GM21717 (cell line): ENCODE data around the gene TRIML2.

ENCODE experiments used
- ATAC-seq: cut with Tn5 transposase; IDR thresholded peaks from one replicate; pipeline ENCODE4 v1.9.1; 2021; ENCODE audit warnings: mild to moderate bottlenecking, moderate library complexity; ENCODE audit not compliant: unreplicated experiment

TRIML2 gene

DNA sequence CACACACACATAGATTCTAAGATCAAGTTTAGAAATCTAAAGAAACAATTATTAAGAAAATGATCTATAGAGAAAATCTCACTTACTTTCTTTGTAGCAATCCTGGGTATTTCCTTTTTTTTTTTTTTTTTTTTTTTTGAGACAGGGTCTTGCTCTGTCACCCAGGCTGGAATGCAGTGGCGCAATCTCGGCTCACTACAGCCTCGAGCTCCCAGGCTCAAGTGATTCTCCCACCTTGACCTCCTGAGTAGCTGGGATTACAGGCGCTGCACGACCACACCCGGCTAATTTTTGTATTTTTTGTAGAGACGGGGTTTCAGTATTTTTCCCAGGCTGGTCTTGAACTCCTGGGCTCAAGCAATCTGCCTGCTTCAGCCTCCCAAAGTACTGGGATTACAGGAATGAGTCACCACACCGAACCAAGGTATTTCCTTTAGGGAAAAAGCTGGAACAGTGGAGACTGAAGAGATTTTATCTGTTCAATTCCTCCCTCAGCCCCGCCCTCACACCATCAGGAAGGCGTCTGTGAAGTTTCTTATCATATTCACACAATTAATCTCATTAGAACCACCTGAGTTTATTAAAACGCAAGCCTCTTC lies at the start of gene TRIML2:
TRIML2 (minus strand) TSS at position 447 of the 599 bp plus-strand sequence. CDS start 4,235 bp downstream, outside the sequence.
- no peak for ATAC-seq

GRCh38 chr4:188158336-188158735 lies 48.9 kb upstream of the TRIML2 start:
- ATAC-seq = no peak

DNA sequence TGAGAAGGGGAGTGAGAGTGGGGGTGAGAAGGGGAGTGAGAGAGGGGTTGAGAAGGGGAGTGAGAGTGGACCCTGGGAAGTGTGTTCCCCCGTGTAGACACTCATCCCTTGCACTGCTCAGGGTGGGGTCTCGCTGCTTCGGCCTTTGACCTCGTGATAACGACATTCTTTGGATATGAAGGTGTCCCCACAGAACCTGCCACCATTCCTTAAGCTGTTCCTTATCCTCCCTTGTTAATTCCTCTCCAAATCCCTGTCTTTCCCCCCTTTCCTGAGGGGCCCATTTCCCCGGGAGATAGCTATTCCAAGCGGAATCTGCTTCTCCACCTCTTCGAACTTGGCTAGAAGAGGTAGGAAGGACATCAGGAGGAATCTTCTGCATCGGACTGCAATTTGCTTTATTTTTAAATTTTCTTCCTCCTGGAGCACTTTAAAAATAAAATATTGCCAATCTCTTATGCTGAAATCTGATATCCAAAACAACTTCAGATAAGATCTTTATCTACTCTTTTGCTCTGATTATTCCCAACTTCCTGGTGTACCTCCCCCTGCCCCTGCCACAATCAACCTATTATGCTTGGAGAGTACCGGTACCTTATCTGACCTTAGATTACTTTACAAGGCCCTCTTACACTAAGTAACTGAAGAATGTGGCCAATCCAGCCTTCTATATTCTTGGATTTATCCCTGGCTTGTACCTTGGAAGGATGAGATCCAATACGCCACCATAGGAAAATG lies 45.4 kb upstream of the TRIML2 start:
- no peak for ATAC-seq

DNA sequence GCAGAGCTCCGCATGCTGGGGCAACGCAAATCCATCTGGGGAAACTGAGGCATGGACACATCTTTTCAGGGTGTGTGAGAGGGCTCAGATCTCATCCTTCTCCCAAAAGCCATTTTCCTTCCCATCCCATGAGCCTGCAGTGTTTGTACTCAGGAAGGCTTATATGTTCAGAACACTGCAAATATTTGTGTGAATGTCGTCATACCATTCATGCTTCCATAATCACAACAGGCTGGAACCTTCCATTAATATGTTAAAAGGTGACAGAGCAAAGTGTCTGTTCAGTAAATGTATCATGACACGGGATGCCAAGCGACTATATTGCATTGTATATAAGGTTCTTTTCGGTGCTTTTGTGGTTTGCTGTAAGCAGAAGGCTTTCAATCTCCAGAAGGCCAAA lies 38.4 kb upstream of the TRIML2 start:
- no peak for ATAC-seq

DNA sequence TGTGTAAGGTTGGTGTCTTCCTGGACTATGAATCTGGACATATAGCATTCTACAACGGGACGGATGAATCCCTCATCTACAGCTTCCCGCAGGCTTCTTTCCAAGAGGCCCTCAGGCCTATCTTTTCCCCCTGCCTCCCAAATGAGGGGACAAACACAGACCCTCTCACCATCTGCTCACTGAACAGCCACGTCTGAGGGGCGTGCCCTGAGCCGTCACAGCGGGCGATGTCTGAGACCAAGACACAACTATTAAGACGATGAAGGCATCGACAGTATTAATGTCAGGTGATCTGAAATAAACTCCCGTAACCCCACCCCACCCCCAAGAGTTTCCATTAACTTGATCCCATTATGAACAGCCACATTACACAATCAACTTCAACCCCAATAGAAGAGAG lies 37.8 kb upstream of the TRIML2 start:
- ATAC-seq = no peak

DNA sequence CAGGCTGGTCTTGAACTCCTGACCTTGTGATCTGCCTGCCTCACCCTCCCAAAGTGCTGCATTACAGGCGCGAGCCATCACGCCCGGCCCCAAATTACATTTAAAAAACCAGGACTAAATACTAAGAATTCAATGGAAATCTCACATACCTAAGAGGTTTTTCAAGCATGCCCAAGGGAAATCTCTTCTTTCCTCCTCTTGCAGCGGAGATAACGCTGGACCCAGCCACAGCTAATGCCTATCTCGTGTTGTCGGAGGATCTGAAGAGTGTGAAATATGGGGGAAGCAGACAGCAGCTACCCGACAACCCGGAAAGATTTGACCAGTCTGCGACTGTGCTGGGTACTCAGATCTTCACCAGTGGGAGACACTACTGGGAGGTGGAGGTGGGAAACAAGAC lies 37.2 kb upstream of the TRIML2 start:
- no peak for ATAC-seq

GRCh38 chr4:188145601-188146000 lies 36.2 kb upstream of the TRIML2 start:
- no peak for ATAC-seq

DNA sequence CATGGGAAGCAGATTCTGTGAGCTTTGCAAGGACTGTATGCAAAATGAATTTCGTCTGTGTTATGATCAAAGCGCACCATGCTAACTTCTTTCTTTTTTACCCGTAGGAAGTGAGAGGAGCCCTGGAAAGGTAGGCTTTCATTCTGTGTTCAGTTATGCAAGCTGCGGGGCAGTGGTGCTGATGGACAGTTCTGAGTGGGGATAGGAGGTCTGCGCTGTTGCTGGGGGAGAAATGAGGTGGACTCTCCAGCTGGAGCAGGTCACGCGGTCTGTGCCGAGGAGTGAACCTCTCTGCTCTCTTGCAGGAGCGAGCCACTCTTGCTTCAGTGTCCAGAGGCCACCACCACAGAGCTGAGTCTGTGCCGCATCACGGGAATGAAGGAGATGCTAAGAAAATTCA lies 34.3 kb upstream of the TRIML2 start:
- ATAC-seq = no peak

GRCh38 chr4:188139671-188140070 lies 30.3 kb upstream of the TRIML2 start:
- ATAC-seq = no peak

DNA sequence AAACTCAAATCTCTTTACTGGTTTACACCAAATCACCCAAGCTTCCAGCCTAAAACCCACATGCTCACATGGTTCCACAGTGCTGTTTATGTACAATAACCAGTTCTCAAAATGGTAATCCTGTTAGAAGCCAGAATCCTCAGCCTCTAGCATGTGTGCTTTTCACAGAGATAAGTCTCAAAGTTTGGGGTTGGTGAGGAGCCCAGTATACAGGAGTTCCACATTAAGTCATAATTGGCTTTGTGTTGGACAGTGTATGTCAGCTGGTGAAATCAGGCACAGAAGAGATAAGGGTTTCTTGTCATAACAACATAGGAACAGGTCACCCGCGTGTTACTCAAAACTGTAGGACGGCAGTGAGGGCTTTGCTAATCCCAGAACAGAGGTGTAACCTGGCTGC lies 29.7 kb upstream of the TRIML2 start, which contains the start of gene TRIML1:
TRIML1 (plus strand) TSS at position 301 of the 400 bp plus-strand sequence. CDS start 118 bp downstream, outside the sequence.
- no peak for ATAC-seq

DNA sequence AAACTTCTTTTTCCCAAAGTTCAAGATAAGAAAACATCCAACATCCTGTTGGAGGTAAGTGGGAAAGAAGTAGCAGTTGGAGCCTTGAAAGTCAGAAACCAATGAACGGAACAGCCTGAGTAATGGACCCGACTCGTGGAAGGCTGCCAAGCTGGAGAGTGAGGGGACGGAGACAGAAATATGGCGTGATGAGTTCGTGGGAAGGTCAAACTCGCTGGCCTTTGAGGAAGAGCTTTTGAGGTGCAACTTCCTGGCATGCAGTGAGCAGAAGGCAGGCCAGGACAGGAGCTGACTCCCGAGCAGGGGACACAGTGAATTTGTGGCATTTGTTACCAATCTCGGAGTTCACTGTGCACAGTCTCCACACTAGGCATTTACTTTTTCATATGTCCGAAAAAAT lies 28.8 kb upstream of the TRIML2 start:
- no peak for ATAC-seq

DNA sequence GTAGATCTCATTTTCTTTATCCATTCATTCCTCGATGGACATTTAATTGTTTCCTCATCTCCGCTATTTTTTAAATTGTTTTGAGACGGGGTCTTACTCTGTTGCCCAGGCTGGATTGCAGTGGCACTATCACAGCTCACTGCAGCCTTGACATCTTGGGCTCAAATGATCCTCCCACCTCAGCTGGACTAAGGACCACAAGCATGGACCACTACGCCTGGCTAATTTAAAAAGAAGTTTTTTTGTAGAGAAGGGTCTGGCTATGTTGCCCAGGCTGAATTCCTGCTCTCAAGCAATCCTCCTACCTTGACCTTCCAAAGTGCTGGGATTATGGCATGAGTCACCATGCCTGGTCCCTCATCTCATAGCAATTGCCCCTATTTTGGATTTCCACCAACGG lies 22.8 kb upstream of the TRIML2 start:
- ATAC-seq = no peak

DNA sequence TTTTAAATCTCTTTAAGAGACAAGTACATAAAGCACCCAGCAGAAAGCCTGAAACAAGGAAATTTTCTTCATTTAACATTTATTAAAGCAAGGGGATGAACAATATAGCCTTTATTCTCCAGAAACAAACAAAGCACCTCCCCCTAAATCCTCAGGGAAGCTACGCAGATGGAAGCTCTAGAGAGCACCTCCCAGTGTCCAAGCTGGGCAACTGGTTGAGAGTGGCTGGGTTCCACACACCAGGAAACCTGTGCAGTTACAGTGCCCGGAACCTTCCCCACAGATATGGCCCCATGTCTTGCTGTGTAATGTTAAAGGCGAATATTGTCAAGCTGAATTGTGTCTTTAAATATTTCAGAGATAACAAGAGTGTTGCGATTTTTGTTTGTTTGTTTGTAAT lies 21.0 kb upstream of the TRIML2 start:
- no peak for ATAC-seq

GRCh38 chr4:188127214-188127874 lies 17.9 kb upstream of the TRIML2 start:
- no peak for ATAC-seq

DNA sequence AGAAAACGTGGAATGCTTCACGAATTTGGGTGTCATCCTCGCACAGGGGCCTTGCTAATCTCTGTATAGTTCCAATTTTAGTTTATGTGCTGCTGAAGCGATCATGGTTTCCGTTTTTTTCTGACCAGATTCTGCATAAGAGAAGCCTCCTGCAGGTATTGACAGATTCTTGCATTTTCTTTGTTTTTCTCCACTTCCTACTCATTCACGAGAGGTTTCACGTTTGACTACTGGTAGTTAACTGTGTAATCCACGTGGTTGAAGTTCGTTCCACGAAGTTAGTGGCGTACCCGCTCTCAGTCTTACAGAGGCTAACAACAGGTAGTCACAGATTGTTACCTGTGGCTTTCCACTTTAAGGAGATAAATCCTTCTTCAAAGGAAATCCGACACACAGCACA lies 12.1 kb upstream of the TRIML2 start:
- ATAC-seq = no peak

DNA sequence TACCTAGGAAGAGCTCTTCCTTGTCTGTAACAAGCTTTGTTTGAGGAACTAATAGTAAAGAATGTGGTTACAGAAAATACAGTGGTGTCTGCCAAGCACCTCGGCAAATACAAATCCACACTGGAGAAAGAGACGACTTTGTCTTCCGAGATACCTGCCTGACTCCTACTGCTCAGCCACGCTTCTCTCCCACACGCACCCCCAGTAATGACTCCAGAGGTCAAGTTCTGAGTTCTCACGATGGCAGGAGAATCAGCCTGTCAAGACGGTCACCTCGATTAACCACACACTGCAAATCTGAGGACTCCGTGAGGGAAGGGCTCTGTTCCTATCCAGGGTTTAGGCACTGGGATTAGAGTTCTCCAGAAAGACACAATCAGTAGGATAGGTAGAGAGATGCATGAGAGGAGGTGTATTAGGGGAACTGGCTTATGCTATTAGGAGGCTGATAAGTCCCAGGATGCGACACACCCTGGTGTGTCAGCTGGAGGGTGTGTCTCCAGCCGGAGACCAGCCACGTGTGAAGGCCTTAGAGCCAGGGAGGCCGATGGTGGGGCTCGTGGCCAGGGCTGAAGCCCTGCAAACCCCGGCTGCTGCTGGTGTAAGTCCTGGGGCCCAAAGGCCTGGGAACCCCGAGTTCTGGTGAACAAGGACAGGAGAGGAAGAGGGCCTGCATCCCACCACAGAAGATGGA lies 8.4 kb upstream of the TRIML2 start:
- ATAC-seq = no peak

DNA sequence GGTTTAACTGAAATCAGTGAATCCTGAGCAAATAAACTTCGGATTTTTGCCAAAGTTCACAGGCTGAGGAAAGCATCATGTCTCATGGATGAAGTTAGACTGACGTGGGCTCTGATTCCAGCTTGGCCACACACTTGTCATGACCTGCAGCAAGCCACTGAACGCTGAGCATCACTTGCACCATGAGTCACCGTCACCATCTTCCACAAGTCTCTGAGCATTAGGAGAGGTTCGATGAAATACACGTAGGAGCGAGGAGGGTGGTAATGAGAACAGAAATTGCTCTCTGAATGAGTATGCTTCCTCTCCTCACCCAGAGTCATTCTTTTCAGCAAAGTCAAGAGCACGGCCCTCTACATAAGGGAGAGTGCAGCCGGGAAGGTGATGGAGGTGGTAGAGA lies 3.8 kb upstream of the TRIML2 start:
- no peak for ATAC-seq

DNA sequence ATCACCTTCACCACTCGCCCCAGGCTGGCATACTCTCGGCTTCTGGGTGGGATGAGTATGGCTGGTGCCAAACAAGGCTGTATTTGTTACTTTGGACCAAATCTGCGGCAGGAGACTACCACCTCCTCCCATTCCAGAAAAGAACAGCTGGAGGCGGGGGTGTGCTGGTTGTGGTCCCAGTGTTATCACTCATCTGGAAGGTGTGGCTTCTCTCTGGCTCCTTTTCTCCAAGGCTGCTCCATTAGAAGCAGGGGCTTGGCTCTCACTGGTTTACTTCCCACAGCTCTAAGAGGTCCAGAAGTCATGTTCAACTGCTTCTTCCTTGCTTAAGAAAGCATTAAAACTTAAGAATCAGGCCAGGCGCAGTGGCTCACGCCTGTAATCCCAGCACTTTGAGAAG lies 2.6 kb upstream of the TRIML2 start:
- ATAC-seq = no peak

GRCh38 chr4:188110741-188111471 lies 1.5 kb upstream of the TRIML2 start:
- no peak for ATAC-seq

GRCh38 chr4:188110036-188110435 lies 633 bp upstream of the TRIML2 start:
- no peak for ATAC-seq
